Hematopoietic multipotent progenitor cell treated with erythropoietin and hydrocortisone succinate and interleukin-3 and kit ligand, for 15 days (in vitro differentiated cells): Measurements from ENCODE around the gene CLSTN1.
"Not testable (repeated sequence)": the region's sequence is repeated elsewhere in the genome, so short reads cannot be mapped to it uniquely, and the experiment has no call there.

Source experiments
- DNase-seq: peaks from one replicate; pipeline ENCODE4 v3.0.0-alpha.2; 2015; ENCODE audit warnings: low spot score

CLSTN1 gene

GRCh38 chr1:9797049-9797448 lies 26.7 kb downstream of the CLSTN1 start:
- no peak for DNase-seq

DNA sequence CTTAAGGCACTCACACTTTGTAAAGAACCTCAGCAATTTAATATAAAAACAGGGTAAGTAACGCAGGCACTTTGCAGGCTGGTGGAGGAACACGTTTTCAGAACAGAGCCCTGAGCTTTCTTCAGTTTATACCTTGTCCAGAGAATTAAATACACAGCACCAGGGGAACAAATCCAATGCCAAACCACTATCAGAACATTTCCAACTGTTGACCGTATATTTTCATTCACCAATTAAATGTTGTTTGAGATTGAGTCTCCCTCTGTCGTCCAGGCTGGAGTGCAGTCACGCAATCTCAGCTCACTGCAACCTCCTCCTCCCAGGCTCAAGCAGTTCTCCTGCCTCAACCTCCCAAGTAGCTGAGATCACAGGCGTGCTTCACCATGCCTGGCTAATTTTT lies 29.7 kb downstream of the CLSTN1 start:
- no peak for DNase-seq

- no peak for DNase-seq
These were observed 30.5 kb downstream of the CLSTN1 start for GRCh38 chr1:9793291-9793690.

DNA sequence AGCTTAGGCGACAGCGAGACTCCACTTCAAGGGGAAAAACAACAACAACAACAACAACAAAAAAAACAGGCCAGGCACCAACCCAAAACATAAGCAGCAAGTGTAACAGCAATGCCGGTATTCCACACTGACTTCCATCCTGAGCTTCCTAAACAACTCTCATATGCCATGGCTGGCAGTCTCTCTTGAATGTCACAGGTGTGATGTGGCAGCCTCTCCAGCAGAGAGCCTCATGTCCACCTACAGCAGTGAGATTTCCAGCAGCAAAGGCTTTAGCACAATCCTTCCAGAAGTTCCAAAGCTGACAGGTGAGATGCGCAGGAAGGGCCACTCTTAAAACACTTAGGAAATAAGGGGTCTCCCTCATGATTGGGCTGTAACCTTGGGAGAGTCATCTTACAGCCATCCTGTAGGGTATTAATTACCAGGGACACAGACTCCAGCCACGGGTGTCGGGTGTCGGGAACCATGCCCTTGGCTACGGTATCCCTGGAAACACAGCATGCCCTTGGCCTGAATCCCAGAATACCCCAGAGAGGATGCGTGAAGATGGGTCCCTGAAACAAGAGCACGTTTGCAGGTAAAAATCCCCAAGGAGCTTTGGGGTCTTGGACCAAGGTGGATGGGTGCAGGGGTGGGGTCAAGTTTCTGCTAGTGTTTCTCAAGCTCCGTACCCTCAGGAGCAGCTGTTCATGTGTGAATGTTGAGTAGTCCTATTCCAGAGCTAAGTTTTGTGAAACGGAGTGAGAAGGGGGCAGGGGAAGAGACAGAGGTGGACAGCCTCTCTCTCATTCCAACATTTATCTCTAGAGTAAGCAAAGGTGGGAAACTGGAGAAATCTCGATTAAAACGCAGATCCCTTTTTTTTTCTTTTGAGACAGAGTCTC lies 31.4 kb downstream of the CLSTN1 start:
- DNase-seq, result no peak

DNA sequence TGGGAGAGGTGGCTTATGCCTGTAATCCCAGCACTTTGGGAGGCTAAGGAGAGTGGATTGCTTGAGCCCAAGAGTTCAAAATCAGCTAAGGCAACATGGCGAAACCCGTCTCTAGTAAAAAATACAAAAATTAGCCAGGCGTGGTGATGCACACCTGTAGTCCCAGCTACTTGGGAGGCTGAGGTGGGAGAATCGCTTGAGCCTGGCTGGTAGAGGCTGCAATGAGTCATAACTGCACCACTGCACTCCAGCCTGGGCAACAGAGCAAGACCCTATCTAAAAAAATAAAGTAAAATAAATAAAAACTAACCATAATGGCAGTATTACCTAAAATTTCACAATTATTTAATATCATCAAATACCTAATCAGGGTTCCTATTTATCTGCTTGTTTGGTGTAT lies 34.1 kb downstream of the CLSTN1 start:
- DNase-seq, result not testable (repeated sequence)

DNA sequence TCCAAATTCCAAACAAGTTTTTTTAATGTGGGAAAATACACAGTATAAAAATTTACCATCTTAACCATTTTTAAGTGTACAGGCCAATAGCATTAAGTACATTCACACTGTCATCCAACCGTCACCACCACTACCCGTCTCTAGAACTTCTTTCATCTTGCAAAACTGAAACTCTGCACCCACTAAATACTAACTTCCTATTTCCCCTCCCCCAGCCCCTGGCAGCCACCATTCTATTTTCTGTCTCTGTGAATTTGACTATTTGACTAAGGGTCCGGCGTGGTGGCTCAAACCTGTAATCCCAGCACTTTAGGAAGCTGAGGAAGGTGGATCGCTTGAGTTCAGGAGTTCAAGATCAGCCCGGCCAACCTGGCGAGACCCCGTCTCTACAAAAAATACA lies 36.1 kb downstream of the CLSTN1 start:
- no peak for DNase-seq

DNA sequence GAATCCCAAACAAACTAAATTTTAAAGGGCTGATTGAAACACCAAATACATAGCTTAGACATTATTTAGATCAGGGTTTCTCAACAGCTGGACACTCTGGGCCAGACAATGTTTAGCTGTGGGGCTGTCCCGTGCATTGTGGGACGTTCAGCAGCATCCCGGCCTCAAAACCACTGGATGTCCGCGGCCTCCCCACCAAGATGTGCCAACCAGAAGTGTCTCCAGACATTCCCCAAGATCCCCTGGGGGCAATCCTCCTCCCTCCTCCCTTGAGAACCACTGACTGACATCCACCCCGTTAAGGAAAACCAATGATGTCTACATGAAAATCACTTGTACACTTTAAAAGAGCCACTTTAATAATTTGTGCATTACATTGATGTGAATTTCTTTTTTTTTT lies 38.4 kb downstream of the CLSTN1 start:
- DNase-seq, result no peak

GRCh38 chr1:9784508-9785133 lies 39.1 kb downstream of the CLSTN1 start:
- peak; percentile 38 for DNase-seq

GRCh38 chr1:9782897-9783296 lies 40.9 kb downstream of the CLSTN1 start:
- DNase-seq, result no peak

GRCh38 chr1:9782116-9782751 lies 41.5 kb downstream of the CLSTN1 start:
- no peak for DNase-seq

- DNase-seq, result no peak
These were observed 43.1 kb downstream of the CLSTN1 start for GRCh38 chr1:9780554-9781110.

DNA sequence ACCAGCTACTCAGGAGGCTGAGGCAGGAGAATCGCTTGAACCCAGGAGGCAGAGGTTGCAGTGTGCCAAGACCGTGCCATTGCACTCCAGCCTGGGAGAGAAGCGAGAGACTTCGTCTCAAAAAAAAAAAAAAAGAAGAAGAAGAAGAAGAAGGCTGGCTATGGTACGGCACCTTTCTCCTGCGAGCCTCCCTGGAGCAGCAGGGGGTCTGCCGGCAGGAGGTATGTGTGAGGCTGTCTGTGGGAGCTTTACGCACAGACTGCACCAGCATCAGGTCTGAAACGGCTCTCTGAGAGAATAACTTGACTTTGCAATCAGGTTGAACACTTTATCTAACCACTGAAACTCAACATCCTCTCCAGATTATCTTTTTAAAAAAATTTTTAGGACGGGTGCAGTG lies 44.9 kb downstream of the CLSTN1 start:
- no peak for DNase-seq

DNA sequence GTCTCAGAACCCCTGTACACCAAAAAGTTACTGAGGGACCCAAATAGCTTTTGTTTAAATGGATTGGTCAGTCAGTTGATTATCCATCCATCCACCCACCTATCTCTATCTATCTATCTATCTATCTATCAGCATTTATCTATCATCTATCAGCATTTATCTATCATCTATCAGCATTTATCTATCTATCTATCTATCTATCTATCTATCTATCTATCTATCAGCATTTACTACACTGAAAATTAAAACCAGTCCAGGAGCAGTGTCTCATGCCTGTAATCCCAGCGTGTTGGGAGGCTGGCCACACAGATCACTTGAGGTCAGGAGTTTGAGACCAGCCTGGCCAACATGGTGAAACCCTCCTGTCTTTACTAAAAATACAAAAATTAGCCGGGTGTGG lies 47.1 kb downstream of the CLSTN1 start:
- no peak for DNase-seq

DNA sequence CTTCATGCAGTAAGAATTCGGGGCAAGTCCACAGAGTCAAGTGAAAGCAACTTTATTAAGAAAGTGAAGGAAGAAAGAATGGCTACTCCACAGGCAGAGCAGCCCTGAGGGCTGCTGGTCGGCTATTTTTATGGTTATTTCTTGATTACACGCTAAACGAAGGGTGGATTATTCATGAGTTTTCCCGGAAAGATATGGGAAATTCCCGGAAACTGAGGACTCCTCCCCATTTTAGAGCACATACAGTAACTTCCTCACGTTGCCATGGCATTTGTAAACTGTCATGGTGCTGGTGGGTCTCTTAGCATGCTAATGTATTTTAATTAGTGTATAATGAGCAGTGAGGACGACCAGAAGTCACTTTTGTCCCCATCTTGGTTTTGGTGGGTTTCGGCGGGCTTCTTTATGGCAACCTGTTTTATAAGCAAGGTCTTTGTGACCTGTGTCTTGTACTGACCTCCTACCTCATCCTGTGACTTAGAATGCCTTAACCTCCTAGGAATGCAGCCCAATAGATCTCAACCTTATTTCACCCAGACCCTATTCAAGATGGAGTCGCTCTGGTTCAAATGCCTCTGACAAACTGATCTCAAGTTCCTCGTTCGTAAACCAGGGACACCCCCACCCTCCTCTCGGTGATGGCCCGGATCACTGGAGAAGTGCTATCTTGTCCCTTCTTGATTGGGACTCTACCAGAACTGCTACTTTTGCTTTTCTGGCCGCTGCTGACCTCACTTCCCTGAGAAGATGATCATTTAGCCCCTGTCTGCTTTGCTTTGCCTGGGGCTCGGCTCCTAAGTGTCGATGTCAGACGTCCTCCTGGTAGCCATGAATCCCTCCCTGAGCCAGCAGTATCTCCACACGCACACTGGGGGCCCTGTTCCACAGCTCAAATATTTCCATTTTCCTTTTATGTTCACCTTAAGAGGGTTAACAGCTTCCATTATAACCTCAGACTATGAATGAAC lies 48.8 kb downstream of the CLSTN1 start:
- no peak for DNase-seq

- DNase-seq, result no peak
These were observed 53.5 kb downstream of the CLSTN1 start for GRCh38 chr1:9770298-9770697.

DNA sequence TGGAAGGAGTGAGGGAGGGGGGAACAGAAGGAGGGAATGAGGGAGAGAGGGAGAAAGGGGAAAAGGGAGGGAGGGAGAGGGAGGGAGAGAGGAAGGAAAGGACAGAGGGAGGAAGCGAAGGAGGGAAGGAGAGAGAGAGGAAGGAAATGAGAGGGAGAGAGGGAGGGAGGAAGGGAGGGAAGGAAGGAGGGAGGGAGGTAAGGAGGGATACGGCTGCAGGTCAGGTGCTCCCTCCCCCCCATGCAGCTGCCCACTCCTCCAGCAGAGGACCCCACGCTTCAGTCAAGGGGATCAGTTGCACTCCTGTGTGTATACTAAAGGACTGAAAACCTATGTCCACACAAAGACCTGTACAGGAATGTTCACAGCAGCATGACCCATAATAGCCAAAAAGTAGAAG lies 54.8 kb downstream of the CLSTN1 start:
- no peak for DNase-seq

GRCh38 chr1:9767964-9768668 lies 55.6 kb downstream of the CLSTN1 start:
- DNase-seq, result peak; percentile 32

- DNase-seq, result no peak
These were observed 56.9 kb downstream of the CLSTN1 start for GRCh38 chr1:9766759-9767442.

- DNase-seq, result no peak
These were observed 59.2 kb downstream of the CLSTN1 start for GRCh38 chr1:9764550-9764949.

DNA sequence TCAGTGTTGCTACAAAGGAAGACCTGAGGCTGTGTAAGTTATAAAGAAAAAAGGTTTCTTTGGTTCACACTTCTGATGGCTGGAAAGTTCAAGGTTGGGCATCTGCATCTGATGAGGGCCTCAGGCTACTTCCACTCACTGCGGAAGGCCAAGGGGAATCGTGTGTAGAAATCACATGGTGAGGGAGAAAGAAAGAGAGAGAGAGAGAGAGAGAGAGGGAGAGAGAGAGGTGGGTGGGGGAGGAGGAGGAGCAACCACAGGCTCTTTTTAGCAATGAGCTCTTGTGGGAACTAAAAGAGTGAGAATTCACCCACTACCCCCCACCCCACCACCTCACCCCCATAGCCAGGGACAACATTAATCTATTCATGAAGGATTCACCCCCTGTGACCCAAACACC lies 59.9 kb downstream of the CLSTN1 start:
- no peak for DNase-seq
